H9 (cell line): Measurements from ENCODE around the gene TAF3. TPM values are rescaled to one million over a fixed set of nuclear protein-coding genes. Genes with fewer than 3 reads are reported as not detected.

Source experiments
- DNase-seq: peaks from one replicate; pipeline ENCODE4 v3.0.0-alpha.2; 2017
- H2AFZ ChIP-seq: one replicate; pipeline ENCODE4 v1.6.1; 2013; ENCODE audit warnings: mild to moderate bottlenecking, low read length, control low read depth, moderate library complexity
- H2AK5ac ChIP-seq: 2 replicates; pipeline ENCODE4 v1.6.1; 2013; ENCODE audit warnings: low read length, control low read depth, mixed read lengths; ENCODE audit not compliant: insufficient read length
- H2BK120ac ChIP-seq: one replicate; pipeline ENCODE4 v1.6.1; 2013; ENCODE audit warnings: low read depth, mild to moderate bottlenecking, low read length, control low read depth, inconsistent platforms; ENCODE audit not compliant: poor library complexity, severe bottlenecking
- H2BK12ac ChIP-seq: 2 replicates; pipeline ENCODE4 v1.6.1; 2013; ENCODE audit warnings: low read length, control low read depth, mixed read lengths, low read depth; ENCODE audit not compliant: insufficient read length
- H2BK15ac ChIP-seq: 2 replicates; pipeline ENCODE4 v1.6.1; 2013; ENCODE audit warnings: low read depth, low read length, control low read depth
- H2BK20ac ChIP-seq: one replicate; pipeline ENCODE4 v1.6.1; 2013; ENCODE audit warnings: low read depth, mild to moderate bottlenecking, low read length, control low read depth, inconsistent platforms; ENCODE audit not compliant: poor library complexity, severe bottlenecking
- H2BK5ac ChIP-seq: 2 replicates; pipeline ENCODE4 v1.6.1; 2013; ENCODE audit warnings: low read length, control low read depth, mixed read lengths; ENCODE audit not compliant: insufficient read length
- H3K14ac ChIP-seq: 2 replicates; pipeline ENCODE4 v1.6.1; 2013; ENCODE audit warnings: low read length, control low read depth; ENCODE audit not compliant: insufficient read depth
- H3K18ac ChIP-seq: 2 replicates; pipeline ENCODE4 v1.6.1; 2013; ENCODE audit warnings: low read depth, mild to moderate bottlenecking, mixed read lengths, low read length, control low read depth; ENCODE audit not compliant: insufficient read length
- H3K23ac ChIP-seq: 2 replicates; pipeline ENCODE4 v1.6.1; 2013; ENCODE audit warnings: low read length, control low read depth, mixed read lengths, low read depth; ENCODE audit not compliant: insufficient read length
- H3K23me2 ChIP-seq: 2 replicates; pipeline ENCODE4 v1.6.1; 2013; ENCODE audit warnings: low read depth, mild to moderate bottlenecking, mixed read lengths, low read length, control low read depth; ENCODE audit not compliant: insufficient read length, poor library complexity, severe bottlenecking
- H3K27ac ChIP-seq: 2 replicates; pipeline ENCODE4 v1.5.1; 2013; ENCODE audit warnings: low read length, control low read depth, mixed read lengths, low read depth; ENCODE audit not compliant: insufficient read length
- H3K27me3 ChIP-seq: 2 replicates; pipeline ENCODE4 v1.6.1; 2013; ENCODE audit warnings: low read length, control low read depth, inconsistent platforms; ENCODE audit not compliant: insufficient read depth
- H3K4ac ChIP-seq: 2 replicates; pipeline ENCODE4 v1.6.1; 2013; ENCODE audit warnings: low read depth, mild to moderate bottlenecking, control low read depth, inconsistent platforms, low read length, moderate library complexity
- H3K4me1 ChIP-seq: 2 replicates; pipeline ENCODE4 v1.6.1; 2013; ENCODE audit warnings: low read length, control low read depth, inconsistent platforms; ENCODE audit not compliant: insufficient read depth
- H3K4me2 ChIP-seq: 2 replicates; pipeline ENCODE4 v1.6.1; 2013; ENCODE audit warnings: low read length, control low read depth, mixed read lengths; ENCODE audit not compliant: insufficient read length, insufficient read depth
- H3K56ac ChIP-seq: 2 replicates; pipeline ENCODE4 v1.6.1; 2013; ENCODE audit warnings: low read depth, mild to moderate bottlenecking, mixed read lengths, low read length, control low read depth; ENCODE audit not compliant: insufficient read length
- H3K79me1 ChIP-seq: 2 replicates; pipeline ENCODE4 v1.6.1; 2013; ENCODE audit warnings: low read depth, mild to moderate bottlenecking, moderate library complexity, low read length, control low read depth, inconsistent platforms; ENCODE audit not compliant: insufficient read depth, poor library complexity, severe bottlenecking
- H3K79me2 ChIP-seq: 2 replicates; pipeline ENCODE4 v1.6.1; 2013; ENCODE audit warnings: low read length, control low read depth, inconsistent platforms; ENCODE audit not compliant: insufficient read depth
- H3K9ac ChIP-seq: 2 replicates; pipeline ENCODE4 v1.6.1; 2013; ENCODE audit warnings: low read length, control low read depth, mixed read lengths; ENCODE audit not compliant: insufficient read length; ENCODE audit errors: extremely low read depth
- H3K9me3 ChIP-seq: one replicate; pipeline ENCODE4 v1.6.1; 2013; ENCODE audit warnings: low read depth, low read length, inconsistent platforms; ENCODE audit not compliant: control insufficient read depth
- H3T11ph ChIP-seq: one replicate; pipeline ENCODE4 v1.6.1; 2013; ENCODE audit warnings: mild to moderate bottlenecking, low read length, control low read depth, inconsistent platforms
- H4K20me1 ChIP-seq: one replicate; pipeline ENCODE4 v1.6.1; 2013; ENCODE audit not compliant: control insufficient read depth, insufficient read length, insufficient read depth
- H4K5ac ChIP-seq: 2 replicates; pipeline ENCODE4 v1.6.1; 2013; ENCODE audit warnings: low read depth, mild to moderate bottlenecking, mixed read lengths, low read length, control low read depth; ENCODE audit not compliant: insufficient read length
- H4K8ac ChIP-seq: replicated peaks from 2 replicates; pipeline ENCODE4 v1.6.1; 2013; ENCODE audit warnings: low read length, control low read depth, mixed read lengths, low read depth; ENCODE audit not compliant: insufficient read length
- H4K91ac ChIP-seq: 2 replicates; pipeline ENCODE4 v1.6.1; 2013; ENCODE audit warnings: low read depth, mild to moderate bottlenecking, moderate library complexity, mixed read lengths, low read length, control low read depth; ENCODE audit not compliant: insufficient read length
- H3K27ac Mint-ChIP-seq, 3 experiments: 2 replicates in 2 of 3; 3 replicates in 1 of 3; pipeline ENCODE4 v1.8.0; 2020 to 2021; ENCODE audit warnings: mixed read lengths in 3 of 3, mild to moderate bottlenecking in 1 of 3, moderate library complexity in 1 of 3
- H3K27me3 Mint-ChIP-seq: 2 replicates; pipeline ENCODE4 v1.8.0; 2021; ENCODE audit warnings: low read depth, mild to moderate bottlenecking, moderate library complexity, mixed read lengths
- H3K36me3 Mint-ChIP-seq, 3 experiments: 2 replicates in 2 of 3; 3 replicates in 1 of 3; pipeline ENCODE4 v1.8.0; 2020 to 2021; ENCODE audit warnings: low read depth in 3 of 3, mixed read lengths in 3 of 3; ENCODE audit not compliant: insufficient read depth in 1 of 3
- H3K4me1 Mint-ChIP-seq, 2 experiments: 2 replicates each; pipeline ENCODE4 v1.8.0; 2020; ENCODE audit warnings: mixed read lengths in 2 of 2
- H3K4me3 Mint-ChIP-seq, 2 experiments: 2 replicates in 1 of 2; 3 replicates in 1 of 2; pipeline ENCODE4 v1.8.0; 2020 to 2021; ENCODE audit warnings: mild to moderate bottlenecking in 2 of 2, mixed read lengths in 2 of 2, moderate library complexity in 1 of 2
- H3K9me3 Mint-ChIP-seq, 2 experiments: 2 replicates in 1 of 2; 3 replicates in 1 of 2; pipeline ENCODE4 v1.8.0; 2020; ENCODE audit warnings: mild to moderate bottlenecking in 2 of 2, mixed read lengths in 2 of 2, moderate library complexity in 1 of 2
- WGBS: extraction: QIAGEN DNeasy Blood & Tissue Kit; methylation state at CpG from one replicate; pipeline ENCODE4 v1.1.7; 2013; ENCODE audit warnings: missing lambda C conversion rate, low lambda C conversion rate, mixed read lengths; ENCODE audit not compliant: insufficient read length; ENCODE audit errors: extremely low coverage; 5-methylcytosine and 5-hydroxymethylcytosine counted together
- total RNA-seq: library from RNA; stranded (reverse); gene quantifications from 2 replicates; pipeline ENCODE4 v1.2.1, GENCODE V29; 2021
- TF ChIP-seq, protein P1 (sequence below): fragments of 200-600 bp; sonication (generic); conservative IDR thresholded peaks from 3 replicates; pipeline ENCODE4 v1.8.0; 2021; ENCODE audit warnings: antibody characterized with exemption, mild to moderate bottlenecking

TAF3 gene
- total RNA-seq, 1 experiment from 2014 or later: 10.2 TPM

- no peak overlapping the region for H3K27ac Mint-ChIP-seq
- H3K27me3 ChIP-seq: peaks cover 75% of the 10 kb centered on the region
- no peak overlapping the region for H4K91ac ChIP-seq
Observed at GRCh38 chr10:8035006-8035640, 216.8 kb downstream of the TAF3 start.

More at GRCh38 chr10:8035006-8035640, 216.8 kb downstream of the TAF3 start:
- TF ChIP-seq, protein P1, sequence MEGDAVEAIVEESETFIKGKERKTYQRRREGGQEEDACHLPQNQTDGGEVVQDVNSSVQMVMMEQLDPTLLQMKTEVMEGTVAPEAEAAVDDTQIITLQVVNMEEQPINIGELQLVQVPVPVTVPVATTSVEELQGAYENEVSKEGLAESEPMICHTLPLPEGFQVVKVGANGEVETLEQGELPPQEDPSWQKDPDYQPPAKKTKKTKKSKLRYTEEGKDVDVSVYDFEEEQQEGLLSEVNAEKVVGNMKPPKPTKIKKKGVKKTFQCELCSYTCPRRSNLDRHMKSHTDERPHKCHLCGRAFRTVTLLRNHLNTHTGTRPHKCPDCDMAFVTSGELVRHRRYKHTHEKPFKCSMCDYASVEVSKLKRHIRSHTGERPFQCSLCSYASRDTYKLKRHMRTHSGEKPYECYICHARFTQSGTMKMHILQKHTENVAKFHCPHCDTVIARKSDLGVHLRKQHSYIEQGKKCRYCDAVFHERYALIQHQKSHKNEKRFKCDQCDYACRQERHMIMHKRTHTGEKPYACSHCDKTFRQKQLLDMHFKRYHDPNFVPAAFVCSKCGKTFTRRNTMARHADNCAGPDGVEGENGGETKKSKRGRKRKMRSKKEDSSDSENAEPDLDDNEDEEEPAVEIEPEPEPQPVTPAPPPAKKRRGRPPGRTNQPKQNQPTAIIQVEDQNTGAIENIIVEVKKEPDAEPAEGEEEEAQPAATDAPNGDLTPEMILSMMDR: no peak
- Histone ChIP-seq H2AK5ac (no peak overlapping the region), H3K79me2 (no peaks in the 10 kb centered on the region), H3K4ac (no peak overlapping the region), H3K18ac (no peak overlapping the region), H3T11ph (no peak overlapping the region), H2BK120ac (no peak overlapping the region), H3K4me1 (peaks cover 5% of the 10 kb centered on the region; the same call in 1 of the 2 replicates), H4K20me1 (no peaks in the 10 kb centered on the region), H3K9ac (no peak overlapping the region), H3K14ac (no peak overlapping the region), H3K23me2 (peaks cover 2% of the 10 kb centered on the region), H2BK15ac (no peak overlapping the region), H2BK20ac (no peak overlapping the region), H2AFZ (no peak overlapping the region), H2BK5ac (no peak overlapping the region), H3K9me3 (no peaks in the 10 kb centered on the region), H3K27ac (no peak overlapping the region), H2BK12ac (no peak overlapping the region), H3K56ac (no peak overlapping the region), H4K5ac (no peak overlapping the region), H3K23ac (no peak overlapping the region), H3K4me2 (peak overlapping the region; percentile 46), H3K79me1 (no peaks in the 10 kb centered on the region), H4K8ac (no peak overlapping the region)
- H3K4me1 Mint-ChIP-seq: peaks cover 9 to 36% of the 10 kb centered on the region in 2 experiments
- peaks cover 100% of the 10 kb centered on the region for H3K27me3 Mint-ChIP-seq
- no CpG with 5 or more reads among the region's 32 CpGs for WGBS
- H3K4me3 Mint-ChIP-seq: peak overlapping the region in 1 of 2 experiments; percentile 77; a peak in 3 of 5 replicates
- peaks cover 3 to 21% of the 10 kb centered on the region in 2 experiments for H3K9me3 Mint-ChIP-seq
- no peak for DNase-seq
- no peaks in the 10 kb centered on the region; a peak in 1 of 7 replicates for H3K36me3 Mint-ChIP-seq
